Suppressor macrophage (primary cell): ENCODE data around the gene TULP4.
A peak's percentile ranks its signal among the peaks of the same experiment; 100 is the strongest.

Source experiments
- DNase-seq, 4 experiments: peaks; one replicate each; pipeline ENCODE4 v3.0.0-alpha.2; 2020 to 2022

TULP4 gene

DNA sequence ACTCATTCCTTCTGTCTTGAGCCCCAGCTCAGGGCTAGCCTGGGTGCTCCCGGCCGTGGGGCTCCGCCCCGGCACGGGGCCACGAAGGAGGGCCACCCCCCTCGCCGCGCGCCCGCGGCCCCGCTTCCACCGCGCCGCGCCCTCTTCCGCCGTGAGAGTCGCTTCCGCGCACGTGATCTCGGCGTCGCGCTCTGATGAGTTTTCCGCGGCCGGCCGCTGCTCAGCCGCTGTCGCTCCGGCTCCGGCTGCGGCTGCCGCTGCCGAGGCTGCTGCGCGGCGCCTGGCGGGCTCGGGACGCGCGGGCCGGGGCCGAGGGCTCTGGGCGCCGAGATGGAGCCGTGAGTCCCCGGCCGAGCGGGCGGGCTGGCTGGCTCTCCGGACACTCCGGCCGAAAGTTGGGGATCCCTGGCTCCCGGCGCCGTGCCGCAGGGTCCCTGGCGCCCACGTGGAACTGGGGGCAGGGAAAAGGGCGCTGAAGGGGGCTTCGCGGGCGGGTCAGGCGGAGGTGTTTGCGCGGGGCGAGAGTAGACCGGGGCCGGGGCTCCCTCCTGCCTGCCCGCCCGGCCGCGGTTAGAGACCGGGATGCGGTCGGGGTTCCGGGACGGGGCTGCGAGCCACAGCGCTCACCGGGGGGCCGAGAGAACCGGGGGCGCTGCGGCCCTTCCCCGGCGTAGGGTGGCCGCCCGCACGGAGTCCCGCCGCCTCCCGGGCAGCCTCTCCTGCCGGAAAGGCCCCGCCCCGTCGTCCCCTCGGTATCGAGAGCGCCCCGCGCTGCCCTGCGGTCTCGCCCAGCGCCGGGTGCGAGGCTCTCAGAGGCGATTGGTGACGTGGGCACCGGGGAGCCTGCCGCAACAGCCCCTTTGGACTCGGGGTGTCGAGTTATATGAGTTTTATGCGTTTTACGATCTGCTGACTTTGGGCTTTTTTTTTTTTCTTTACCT lies 247.9 kb downstream of the TULP4 start, which contains the start of gene TMEM181:
TSS of gene TMEM181 (plus strand) at position 197 of the 941 bp plus-strand sequence. CDS start at position 331, 134 bp downstream.
- peak; percentile 92 to 97 (median 95) for DNase-seq

DNA sequence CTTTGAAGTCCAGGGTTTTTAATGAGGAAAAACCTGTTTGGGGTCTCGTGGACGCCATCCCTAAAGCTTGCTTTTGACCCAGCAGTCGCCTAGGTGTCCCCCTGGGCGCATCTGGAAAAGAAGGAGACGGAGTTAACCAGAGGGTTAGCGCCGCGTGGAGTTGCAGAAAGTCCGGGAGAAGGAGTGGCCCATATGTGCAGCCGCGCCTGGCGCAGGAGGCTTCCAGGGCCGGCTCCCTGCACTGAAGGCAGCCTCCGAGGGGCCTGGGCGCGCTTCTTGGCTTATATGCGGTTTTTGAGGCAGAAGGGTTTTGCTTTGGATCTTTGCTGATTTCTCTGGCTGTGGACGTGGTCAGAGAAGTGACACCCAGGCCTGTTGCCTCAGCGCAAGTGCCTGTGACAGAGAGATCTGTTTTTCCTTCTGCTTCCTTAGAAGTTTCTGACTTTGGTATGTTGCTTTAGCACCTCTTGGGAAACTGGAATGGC lies 248.6 kb downstream of the TULP4 start:
- DNase-seq, result peak in 3 of 4 experiments; percentile 49 to 57 (median 55)
